HG02938 (cell line): Measurements from ENCODE around the gene BRD4.

Experiments used
- ATAC-seq: cut with Tn5 transposase; IDR thresholded peaks from one replicate; pipeline ENCODE4 v1.9.1; 2021; ENCODE audit warnings: mild to moderate bottlenecking, moderate library complexity; ENCODE audit not compliant: unreplicated experiment

The BRD4 gene

DNA sequence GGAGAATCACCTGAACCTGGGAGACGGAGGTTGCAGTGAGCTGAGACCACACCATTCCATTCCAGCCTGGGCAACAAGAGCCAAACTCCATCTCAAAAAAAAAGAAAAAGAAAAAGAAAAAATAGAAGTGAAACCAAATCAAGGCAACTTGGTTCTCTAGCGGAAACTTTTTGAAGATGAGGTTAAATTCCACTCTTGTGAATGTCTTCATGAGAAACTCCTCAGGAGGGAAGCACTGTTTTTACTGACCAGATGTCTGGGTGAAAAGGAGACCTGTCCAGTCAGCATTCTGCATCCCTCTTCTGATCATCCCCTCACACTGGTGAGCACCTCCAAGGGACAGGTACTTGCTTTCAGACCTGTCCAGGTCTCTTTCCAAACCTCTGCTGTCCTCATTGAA lies 15.8 kb downstream of the BRD4 start:
- no peak for ATAC-seq

- no peak for ATAC-seq
These were observed 17.2 kb downstream of the BRD4 start for GRCh38 chr19:15315101-15315500.

GRCh38 chr19:15313649-15314279 lies 18.6 kb downstream of the BRD4 start:
- no peak for ATAC-seq

- ATAC-seq = no peak
These were observed 25.2 kb downstream of the BRD4 start for GRCh38 chr19:15307169-15307568.

GRCh38 chr19:15305582-15306334 lies 26.6 kb downstream of the BRD4 start:
- ATAC-seq = no peak

DNA sequence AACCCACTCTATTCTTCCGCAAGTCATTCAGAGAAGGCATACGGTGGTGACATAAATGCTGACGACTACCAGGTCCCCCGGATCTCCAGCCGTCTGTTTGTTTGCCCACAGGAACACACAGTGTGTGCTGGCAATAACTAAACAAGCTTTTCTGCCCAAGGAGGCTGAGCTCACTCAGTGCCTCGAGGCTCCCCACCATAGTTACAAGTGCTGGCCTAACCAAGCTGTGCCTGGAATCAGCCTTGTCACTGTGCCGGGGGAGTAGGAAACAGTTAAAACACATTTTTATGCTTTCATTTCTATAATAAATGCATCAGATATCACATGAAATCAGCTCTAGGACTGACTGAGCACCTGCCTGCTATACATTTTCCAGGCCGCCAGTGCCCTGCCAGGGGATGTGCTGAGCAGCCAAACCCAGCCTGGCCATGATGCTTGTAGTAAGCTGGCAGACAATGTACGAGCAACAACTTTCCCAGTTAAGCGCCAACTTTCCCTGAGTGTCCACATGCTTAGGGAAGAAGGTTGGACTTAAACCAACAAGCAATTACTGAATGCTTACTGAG lies 28.1 kb downstream of the BRD4 start:
- ATAC-seq = no peak

DNA sequence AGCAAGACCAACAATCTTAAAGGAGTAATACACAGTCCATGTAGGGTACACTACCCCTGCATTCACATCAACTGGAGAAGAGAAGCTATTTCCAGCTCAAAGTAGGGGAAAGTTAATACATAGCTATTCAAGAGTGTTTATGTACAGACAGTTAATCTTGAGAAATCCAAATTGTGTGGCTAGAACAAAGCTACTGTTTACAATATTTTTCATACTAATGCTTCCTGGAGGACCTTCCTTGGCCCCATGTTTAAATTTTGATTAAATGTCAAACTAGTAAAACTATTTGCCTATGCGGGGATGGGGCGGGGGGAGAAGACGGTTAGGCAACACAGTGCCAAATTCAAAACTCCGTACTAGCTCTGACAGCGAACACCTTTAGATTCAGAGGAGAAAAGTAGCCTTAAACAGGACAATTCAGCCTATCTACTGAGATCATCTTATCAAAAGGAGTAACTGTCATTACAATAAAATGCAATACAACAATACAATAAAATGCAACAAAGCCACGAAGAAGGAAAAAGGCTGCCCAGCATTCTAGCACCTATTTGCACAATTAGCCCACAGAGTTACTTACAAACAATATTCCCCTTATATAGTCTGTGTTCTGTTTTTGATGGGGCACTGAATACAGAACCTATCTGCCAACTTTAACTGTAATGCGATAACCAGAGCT lies 29.1 kb downstream of the BRD4 start:
- ATAC-seq = no peak

GRCh38 chr19:15300533-15301197 lies 31.7 kb downstream of the BRD4 start:
- no peak for ATAC-seq

DNA sequence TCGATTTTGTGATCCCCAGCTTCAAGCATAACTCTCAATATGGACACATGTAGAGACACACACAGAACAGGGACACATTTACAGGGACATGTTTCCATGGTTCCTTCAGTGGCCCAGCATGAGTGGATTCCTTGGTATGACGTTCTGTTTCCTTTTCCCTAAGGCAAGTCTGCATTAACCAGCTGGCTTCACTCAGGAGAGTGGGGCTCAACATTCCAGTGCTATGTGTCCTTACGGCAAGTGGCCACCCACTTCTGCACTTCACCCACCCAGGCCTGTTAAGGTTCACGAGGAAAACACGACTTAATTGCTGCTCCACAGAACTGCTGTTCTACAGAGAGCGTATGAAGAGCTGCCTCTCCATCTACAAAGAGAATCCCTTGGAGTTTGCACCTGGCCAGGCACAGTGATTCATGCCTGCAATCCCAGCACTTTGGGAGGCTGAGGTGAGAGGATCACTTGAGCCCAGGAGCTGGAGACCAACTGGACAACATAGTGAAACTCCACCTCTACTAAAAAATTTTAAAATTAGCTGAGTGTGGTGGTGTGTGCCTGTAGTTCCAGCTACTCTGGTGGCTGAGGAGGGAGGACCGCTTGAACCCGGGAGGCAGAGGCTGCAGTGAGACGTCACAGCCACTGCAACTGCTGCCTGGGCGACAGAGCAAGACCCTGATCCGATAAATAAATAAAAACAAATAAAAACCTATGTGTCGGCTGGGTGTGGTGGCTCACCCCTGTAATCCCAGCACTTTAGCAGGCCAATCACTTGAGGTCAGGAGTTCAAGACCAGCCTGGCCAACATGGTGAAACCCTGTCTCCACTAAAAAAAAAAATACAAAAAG lies 32.5 kb downstream of the BRD4 start:
- no peak for ATAC-seq

DNA sequence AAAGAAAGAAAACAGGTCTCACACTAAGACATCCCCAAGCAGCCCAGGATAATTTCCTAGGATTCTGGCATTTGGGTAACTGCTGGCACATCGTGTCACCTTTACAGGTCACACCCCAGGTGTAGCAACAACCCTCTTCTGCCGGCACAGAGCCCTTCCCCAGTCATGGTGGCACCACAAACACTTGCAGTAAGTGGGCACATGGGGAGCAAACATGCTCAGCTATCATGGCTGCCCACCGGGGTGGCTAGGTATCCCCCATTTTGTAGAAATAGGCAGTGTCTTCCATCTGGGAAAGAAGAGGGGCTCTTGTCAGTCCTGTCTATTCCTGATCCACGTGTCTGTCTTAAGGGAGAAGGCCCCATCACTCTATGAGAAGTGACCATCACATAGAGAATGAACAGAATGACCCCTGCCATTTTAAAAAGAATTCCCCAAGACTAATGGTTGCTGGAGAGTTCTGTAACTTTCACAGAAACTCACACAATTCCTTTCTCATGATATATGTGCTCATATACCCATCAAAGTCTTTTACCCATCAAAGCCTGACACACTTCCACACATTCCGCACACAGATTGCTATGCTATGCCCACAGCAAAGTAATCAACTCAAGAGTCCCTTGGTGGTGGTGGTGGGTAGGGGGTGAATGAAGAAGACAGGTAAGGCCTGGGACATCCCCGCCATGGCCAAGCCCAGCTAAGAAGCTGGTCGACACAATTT lies 33.3 kb downstream of the BRD4 start:
- ATAC-seq = no peak

GRCh38 chr19:15297416-15298224 lies 34.7 kb downstream of the BRD4 start:
- no peak for ATAC-seq

DNA sequence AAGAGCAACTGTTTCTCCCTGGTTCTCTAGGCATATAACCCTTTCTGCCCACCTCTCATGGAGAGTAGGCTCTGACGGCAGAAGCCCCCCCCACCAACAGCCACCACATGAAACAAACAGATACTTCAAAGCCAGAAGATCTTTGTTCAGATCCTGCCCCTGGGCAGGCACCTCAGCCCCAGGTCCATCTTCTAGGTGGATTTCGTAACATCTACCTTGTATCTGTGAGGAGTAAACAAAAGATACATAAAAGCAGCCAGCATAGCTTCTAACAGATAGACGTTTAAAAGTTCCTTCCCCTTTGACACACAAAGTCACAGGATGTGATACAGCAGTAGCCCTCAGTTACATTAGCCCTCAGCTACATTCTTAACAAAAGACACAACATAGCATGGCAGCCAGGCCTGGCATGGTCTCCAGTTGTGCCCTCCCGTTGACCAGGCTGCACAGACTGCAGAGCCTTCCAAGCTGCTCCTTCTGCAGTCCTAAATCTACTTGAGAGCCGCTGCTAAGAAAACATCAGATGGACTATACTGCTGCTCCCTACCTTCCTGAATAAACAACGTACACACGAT lies 35.4 kb downstream of the BRD4 start:
- ATAC-seq = no peak

DNA sequence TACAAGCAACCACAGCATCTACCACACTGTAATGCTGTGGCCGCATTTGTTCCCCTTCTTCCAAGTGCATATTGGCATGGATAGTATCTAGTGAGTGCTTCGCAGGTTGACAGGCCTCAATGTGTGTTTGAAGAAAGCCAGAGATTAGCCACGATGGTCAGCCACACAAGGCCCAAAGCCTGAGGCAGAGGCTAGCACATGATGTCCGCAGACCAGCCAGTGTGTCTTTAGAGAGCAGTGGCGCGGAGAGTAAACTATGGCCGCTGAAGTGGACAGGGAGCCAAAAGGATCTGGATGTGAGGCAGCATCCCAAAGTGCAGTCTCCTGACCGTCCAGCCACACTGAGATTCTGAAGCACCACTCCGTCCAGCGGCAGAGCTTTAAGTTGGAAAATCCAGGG lies 36.0 kb downstream of the BRD4 start:
- no peak for ATAC-seq

- ATAC-seq = no peak
These were observed 37.8 kb downstream of the BRD4 start for GRCh38 chr19:15294561-15294990.

DNA sequence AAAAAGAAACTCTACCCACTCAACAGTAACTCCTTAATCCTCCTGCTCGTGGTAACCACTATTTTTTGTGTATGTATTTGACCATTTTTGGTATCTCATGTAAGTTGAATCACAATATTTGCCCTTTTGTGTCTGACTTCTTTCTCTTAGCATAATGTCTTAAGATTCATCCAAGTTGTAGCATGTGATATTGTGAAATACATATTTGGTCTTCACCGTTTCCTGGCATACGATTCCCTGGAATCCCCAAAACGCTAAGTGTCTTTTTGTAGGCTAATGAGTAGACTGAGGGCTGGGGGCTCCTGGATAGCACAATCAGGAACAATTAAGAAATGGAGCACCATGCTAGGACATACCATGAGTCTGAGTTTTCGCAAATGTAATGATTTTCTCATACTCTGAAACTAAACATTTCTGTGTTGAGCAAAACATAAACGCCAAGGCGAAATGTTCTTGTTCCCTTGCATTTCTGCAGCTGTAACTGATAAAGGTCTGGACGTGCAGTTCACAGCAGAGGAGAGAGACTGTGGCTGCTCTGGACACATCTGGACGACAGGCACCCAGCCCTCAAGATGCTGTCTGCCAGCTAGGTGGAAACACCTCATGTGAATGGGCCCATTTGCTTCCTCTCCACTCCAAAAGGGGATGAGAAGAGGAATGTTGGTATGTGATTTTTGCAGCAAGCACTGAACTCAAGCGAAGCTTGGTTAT lies 38.4 kb downstream of the BRD4 start:
- ATAC-seq = no peak

DNA sequence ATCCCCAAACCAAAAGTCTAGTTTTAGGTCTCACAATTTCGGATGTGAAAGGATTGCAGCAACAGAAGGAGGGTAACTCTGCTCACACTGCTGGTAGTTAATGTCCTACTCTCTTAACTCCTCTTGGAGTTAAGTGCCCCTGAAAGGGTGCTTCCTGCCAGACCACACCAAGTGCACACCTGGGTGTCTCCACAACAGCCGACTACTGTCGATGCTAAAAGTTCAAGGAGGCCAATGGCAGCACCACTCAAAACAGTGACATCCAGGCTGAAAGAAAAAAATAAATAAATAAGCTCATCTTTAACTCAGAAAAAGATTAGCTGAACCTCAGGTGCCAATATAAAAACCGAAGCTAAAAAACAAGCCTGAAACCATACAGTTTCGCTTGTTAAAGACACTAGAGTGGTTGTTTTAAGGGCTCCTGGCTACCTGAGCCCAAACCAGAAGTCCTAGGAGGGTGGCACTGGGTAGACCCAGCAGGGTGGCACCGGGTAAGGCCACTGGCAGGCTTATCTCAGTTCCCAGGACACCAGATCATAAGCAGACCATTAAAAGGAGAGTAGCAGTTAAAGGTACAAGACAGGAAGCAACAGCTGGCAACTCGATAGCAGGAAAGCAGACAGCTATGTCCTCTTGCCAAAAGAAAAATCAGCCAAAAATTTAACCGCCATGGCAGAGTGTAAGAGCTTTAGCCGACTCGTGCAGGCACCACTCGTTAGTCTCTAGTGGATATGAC lies 39.3 kb downstream of the BRD4 start:
- ATAC-seq = no peak

- no peak for ATAC-seq
These were observed 40.2 kb downstream of the BRD4 start for GRCh38 chr19:15292140-15292539.
